GM12875 (cell line): ENCODE results near the gene NELL1.

Experiments
- H3K4me3 ChIP-seq: one replicate; pipeline ENCODE4 v1.5.1; 2011; ENCODE audit warnings: low read depth, low read length, control low read depth
- TF ChIP-seq, protein P1 (sequence below): IDR thresholded peaks from 2 replicates; pipeline ENCODE4 v1.5.1; 2011; ENCODE audit warnings: low read depth, mild to moderate bottlenecking, control low read depth, inconsistent platforms, low read length, moderate library complexity, borderline replicate concordance; ENCODE audit not compliant: insufficient read depth

Gene NELL1

DNA sequence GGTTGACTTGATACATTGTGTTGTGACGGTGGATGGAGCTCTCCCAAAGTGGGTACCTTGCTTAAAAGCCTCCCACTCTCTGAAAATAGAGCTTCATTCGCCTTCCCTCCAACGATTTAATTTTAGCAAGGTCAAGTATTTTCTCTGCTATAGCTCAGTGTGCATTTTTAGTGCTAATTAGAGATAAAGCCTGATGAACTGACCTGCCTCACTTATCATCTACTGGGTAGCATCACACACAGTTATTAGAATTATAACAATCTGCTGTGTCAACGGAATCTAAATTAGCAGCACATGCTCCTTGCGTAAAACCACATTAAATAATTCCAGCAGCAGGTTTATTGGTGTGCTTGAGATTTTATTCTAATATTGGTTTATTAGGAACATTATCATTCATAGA is 701.7 kb downstream of the NELL1 start:
- TF ChIP-seq, protein P1, sequence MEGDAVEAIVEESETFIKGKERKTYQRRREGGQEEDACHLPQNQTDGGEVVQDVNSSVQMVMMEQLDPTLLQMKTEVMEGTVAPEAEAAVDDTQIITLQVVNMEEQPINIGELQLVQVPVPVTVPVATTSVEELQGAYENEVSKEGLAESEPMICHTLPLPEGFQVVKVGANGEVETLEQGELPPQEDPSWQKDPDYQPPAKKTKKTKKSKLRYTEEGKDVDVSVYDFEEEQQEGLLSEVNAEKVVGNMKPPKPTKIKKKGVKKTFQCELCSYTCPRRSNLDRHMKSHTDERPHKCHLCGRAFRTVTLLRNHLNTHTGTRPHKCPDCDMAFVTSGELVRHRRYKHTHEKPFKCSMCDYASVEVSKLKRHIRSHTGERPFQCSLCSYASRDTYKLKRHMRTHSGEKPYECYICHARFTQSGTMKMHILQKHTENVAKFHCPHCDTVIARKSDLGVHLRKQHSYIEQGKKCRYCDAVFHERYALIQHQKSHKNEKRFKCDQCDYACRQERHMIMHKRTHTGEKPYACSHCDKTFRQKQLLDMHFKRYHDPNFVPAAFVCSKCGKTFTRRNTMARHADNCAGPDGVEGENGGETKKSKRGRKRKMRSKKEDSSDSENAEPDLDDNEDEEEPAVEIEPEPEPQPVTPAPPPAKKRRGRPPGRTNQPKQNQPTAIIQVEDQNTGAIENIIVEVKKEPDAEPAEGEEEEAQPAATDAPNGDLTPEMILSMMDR, result no peak

GRCh38 chr11:21372672-21373071 is 703.3 kb downstream of the NELL1 start:
- TF ChIP-seq, protein P1, result no peak

More for the DNA sequence above, 701.7 kb downstream of the NELL1 start:
- no peak overlapping the region for H3K4me3 ChIP-seq

GRCh38 chr11:21374376-21374775 is 705.0 kb downstream of the NELL1 start:
- H3K4me3 ChIP-seq, result no peak overlapping the region
- TF ChIP-seq, protein P1, result no peak

More at GRCh38 chr11:21372672-21373071, 703.3 kb downstream of the NELL1 start:
- no peak overlapping the region for H3K4me3 ChIP-seq

- no peak overlapping the region for H3K4me3 ChIP-seq
- TF ChIP-seq, protein P1, result no peak
These were observed 716.5 kb downstream of the NELL1 start for GRCh38 chr11:21385669-21386440.

DNA sequence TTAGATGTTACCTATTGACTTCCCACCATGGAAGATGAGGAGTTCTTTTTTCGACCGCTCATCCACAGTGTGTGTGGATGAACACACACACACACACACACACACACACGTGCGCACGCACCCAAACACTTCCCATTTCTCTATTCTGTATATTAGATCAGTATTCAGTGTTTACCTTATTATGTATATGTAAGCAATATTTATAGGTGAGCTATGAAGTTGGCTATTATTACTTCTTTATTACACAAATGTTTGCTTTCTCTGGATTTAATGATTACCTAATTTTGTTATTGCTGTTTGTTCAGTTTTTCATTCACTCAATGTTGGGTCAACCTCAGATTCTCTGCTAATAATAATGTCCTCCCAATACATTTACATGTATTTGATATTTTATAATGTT is 721.0 kb downstream of the NELL1 start:
- H3K4me3 ChIP-seq, result no peak overlapping the region
- TF ChIP-seq, protein P1, result no peak

DNA sequence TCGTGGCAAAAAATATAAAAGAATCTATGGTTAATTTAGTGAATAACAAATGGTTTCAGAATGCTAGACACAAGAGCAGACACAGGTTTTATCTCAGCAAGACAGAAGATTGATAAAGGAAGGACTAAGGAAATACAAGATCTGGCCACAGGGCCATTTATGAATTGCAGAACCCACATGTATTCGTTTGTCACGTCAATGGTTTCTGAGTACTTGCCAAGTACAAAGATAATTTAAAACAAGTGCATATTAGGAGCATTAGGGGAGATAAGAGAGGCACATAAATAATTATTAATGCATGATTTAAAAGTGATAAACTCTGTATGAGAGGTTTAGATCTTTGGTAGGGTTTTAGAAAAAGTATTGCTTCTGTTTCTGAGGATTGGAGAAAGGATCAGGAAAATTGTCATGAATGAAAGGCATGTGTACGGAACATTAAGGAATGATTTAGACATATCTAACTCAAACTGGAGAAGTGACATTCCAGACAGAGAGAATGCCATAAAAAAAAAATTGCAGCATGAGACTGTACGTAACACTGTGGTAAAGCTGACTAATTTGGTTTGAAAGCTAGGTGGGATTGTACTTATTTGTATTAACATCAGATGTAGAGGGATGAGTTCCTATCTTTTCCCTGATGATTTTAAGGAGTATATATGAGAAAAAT is 727.1 kb downstream of the NELL1 start:
- TF ChIP-seq, protein P1, result no peak
- no peak overlapping the region for H3K4me3 ChIP-seq

- TF ChIP-seq, protein P1, result no peak
These were observed 728.8 kb downstream of the NELL1 start for GRCh38 chr11:21398195-21398594.

More at GRCh38 chr11:21398195-21398594, 728.8 kb downstream of the NELL1 start:
- H3K4me3 ChIP-seq, result no peak overlapping the region
